HCT116 (cell line): ENCODE measurements around the gene ZMYND19.

Experiments used
- CEBPB ChIP-seq: IDR thresholded peaks from 2 replicates; pipeline ENCODE4 v1.6.1; 2012; ENCODE audit warnings: low read depth
- EZH2 ChIP-seq: fragments of 200-600 bp; sonication (generic); IDR thresholded peaks from 2 replicates; pipeline ENCODE4 v1.6.1; 2017; ENCODE audit warnings: antibody characterized with exemption, mixed run types
- JUND ChIP-seq: IDR thresholded peaks from 2 replicates; pipeline ENCODE4 v1.6.1; 2012
- POLR2A ChIP-seq: IDR thresholded peaks from 2 replicates; pipeline ENCODE4 v1.7.0; 2011; ENCODE audit warnings: borderline replicate concordance; ENCODE audit not compliant: insufficient read depth, insufficient read length; ENCODE audit errors: extremely low read depth
- POLR2AphosphoS5 ChIP-seq: IDR thresholded peaks from 2 replicates; pipeline ENCODE4 v1.6.1; 2011; ENCODE audit warnings: mild to moderate bottlenecking, low read depth, low read length, moderate library complexity
- RAD21 ChIP-seq: IDR thresholded peaks from 2 replicates; pipeline ENCODE4 v1.6.1; 2012; ENCODE audit warnings: low read depth, mild to moderate bottlenecking
- SIN3A ChIP-seq: IDR thresholded peaks from 2 replicates; pipeline ENCODE4 v1.6.1; 2012; ENCODE audit warnings: low read depth
- SRF ChIP-seq: IDR thresholded peaks from 2 replicates; pipeline ENCODE4 v1.6.1; 2012; ENCODE audit warnings: low read depth
- YY1 ChIP-seq: IDR thresholded peaks from 2 replicates; pipeline ENCODE4 v1.6.1; 2011; ENCODE audit warnings: low read length, low read depth, moderate library complexity, mild to moderate bottlenecking; ENCODE audit not compliant: insufficient replicate concordance; ENCODE audit errors: extremely low read depth
- ZNF274 ChIP-seq: fragments of 200-500 bp; sonication (Bioruptor generic); IDR thresholded peaks from 2 replicates; pipeline ENCODE4 v1.6.1; 2014; ENCODE audit warnings: mild to moderate bottlenecking, low read depth, low read length, inconsistent platforms
- TF ChIP-seq, protein P1 (sequence below), 3 experiments: fragments of 200-600 bp in 1 of 3; sonication (generic) in 1 of 3; IDR thresholded peaks in 2 of 3; conservative IDR thresholded peaks in 1 of 3; 2 replicates each; pipeline ENCODE4 v1.5.1; 2012 to 2017; ENCODE audit warnings: low read depth in 2 of 3, low read length in 2 of 3, antibody characterized with exemption in 1 of 3, borderline replicate concordance in 1 of 3, control low read depth in 1 of 3, mild to moderate bottlenecking in 1 of 3, mixed read lengths in 1 of 3, mixed run types in 1 of 3, moderate library complexity in 1 of 3; ENCODE audit not compliant: insufficient read depth in 1 of 3
- TF ChIP-seq, protein P2 (sequence below): IDR thresholded peaks from 2 replicates; pipeline ENCODE4 v1.6.1; 2012; ENCODE audit warnings: low read depth

DNA sequence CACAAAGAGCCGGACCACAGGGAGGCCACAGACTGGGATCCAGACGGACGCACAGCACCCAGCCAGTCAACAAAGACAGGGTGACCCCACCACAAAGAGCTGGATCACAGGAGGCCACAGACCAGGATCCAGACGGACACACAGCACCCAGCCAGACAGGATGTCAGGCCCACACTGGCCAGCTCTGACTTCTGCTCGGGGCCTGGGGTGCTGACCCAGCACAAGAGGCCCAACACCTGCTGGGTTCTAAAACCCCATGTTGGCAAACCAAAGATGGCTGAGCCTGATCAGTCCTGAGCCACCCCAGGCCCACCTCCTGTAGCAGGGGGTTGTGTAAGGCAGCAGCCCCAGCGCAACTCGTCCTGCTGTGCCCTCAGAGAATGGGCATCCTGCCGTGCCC is 6.4 kb downstream of the ZMYND19 start:
- TF ChIP-seq, protein P1, sequence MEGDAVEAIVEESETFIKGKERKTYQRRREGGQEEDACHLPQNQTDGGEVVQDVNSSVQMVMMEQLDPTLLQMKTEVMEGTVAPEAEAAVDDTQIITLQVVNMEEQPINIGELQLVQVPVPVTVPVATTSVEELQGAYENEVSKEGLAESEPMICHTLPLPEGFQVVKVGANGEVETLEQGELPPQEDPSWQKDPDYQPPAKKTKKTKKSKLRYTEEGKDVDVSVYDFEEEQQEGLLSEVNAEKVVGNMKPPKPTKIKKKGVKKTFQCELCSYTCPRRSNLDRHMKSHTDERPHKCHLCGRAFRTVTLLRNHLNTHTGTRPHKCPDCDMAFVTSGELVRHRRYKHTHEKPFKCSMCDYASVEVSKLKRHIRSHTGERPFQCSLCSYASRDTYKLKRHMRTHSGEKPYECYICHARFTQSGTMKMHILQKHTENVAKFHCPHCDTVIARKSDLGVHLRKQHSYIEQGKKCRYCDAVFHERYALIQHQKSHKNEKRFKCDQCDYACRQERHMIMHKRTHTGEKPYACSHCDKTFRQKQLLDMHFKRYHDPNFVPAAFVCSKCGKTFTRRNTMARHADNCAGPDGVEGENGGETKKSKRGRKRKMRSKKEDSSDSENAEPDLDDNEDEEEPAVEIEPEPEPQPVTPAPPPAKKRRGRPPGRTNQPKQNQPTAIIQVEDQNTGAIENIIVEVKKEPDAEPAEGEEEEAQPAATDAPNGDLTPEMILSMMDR (IDR thresholded peaks at IDR 0.05 in 2 of 3, conservative IDR thresholded peaks at IDR 0.05 in 1 of 3; ENCODE audit: borderline replicate concordance in 1 of 3, insufficient read depth in 1 of 3, low read depth in 2 of 3, low read length in 2 of 3), result no peak
- no peak for TF ChIP-seq SIN3A
- no peak for TF ChIP-seq ZNF274
- TF ChIP-seq CEBPB, result no peak
- no peak for TF ChIP-seq EZH2
- TF ChIP-seq POLR2AphosphoS5, result no peak
- TF ChIP-seq YY1, result no peak
- TF ChIP-seq JUND, result no peak
- TF ChIP-seq RAD21, result no peak
- TF ChIP-seq, protein P2, sequence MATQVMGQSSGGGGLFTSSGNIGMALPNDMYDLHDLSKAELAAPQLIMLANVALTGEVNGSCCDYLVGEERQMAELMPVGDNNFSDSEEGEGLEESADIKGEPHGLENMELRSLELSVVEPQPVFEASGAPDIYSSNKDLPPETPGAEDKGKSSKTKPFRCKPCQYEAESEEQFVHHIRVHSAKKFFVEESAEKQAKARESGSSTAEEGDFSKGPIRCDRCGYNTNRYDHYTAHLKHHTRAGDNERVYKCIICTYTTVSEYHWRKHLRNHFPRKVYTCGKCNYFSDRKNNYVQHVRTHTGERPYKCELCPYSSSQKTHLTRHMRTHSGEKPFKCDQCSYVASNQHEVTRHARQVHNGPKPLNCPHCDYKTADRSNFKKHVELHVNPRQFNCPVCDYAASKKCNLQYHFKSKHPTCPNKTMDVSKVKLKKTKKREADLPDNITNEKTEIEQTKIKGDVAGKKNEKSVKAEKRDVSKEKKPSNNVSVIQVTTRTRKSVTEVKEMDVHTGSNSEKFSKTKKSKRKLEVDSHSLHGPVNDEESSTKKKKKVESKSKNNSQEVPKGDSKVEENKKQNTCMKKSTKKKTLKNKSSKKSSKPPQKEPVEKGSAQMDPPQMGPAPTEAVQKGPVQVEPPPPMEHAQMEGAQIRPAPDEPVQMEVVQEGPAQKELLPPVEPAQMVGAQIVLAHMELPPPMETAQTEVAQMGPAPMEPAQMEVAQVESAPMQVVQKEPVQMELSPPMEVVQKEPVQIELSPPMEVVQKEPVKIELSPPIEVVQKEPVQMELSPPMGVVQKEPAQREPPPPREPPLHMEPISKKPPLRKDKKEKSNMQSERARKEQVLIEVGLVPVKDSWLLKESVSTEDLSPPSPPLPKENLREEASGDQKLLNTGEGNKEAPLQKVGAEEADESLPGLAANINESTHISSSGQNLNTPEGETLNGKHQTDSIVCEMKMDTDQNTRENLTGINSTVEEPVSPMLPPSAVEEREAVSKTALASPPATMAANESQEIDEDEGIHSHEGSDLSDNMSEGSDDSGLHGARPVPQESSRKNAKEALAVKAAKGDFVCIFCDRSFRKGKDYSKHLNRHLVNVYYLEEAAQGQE, result no peak
- no peak for TF ChIP-seq SRF
- no peak for TF ChIP-seq POLR2A
